H9 (cell line): ENCODE results near the gene KLHL22. TPM values are rescaled to one million over a fixed set of nuclear protein-coding genes. Genes with fewer than 3 reads are reported as not detected.

Source experiments
- DNase-seq: peaks from one replicate; pipeline ENCODE4 v3.0.0-alpha.2; 2017
- H2AFZ ChIP-seq: one replicate; pipeline ENCODE4 v1.6.1; 2013; ENCODE audit warnings: mild to moderate bottlenecking, low read length, control low read depth, moderate library complexity
- H2AK5ac ChIP-seq: 2 replicates; pipeline ENCODE4 v1.6.1; 2013; ENCODE audit warnings: low read length, control low read depth, mixed read lengths; ENCODE audit not compliant: insufficient read length
- H2BK120ac ChIP-seq: one replicate; pipeline ENCODE4 v1.6.1; 2013; ENCODE audit warnings: low read depth, mild to moderate bottlenecking, low read length, control low read depth, inconsistent platforms; ENCODE audit not compliant: poor library complexity, severe bottlenecking
- H2BK12ac ChIP-seq: 2 replicates; pipeline ENCODE4 v1.6.1; 2013; ENCODE audit warnings: low read length, control low read depth, mixed read lengths, low read depth; ENCODE audit not compliant: insufficient read length
- H2BK15ac ChIP-seq: 2 replicates; pipeline ENCODE4 v1.6.1; 2013; ENCODE audit warnings: low read depth, low read length, control low read depth
- H2BK20ac ChIP-seq: one replicate; pipeline ENCODE4 v1.6.1; 2013; ENCODE audit warnings: low read depth, mild to moderate bottlenecking, low read length, control low read depth, inconsistent platforms; ENCODE audit not compliant: poor library complexity, severe bottlenecking
- H2BK5ac ChIP-seq: 2 replicates; pipeline ENCODE4 v1.6.1; 2013; ENCODE audit warnings: low read length, control low read depth, mixed read lengths; ENCODE audit not compliant: insufficient read length
- H3K14ac ChIP-seq: 2 replicates; pipeline ENCODE4 v1.6.1; 2013; ENCODE audit warnings: low read length, control low read depth; ENCODE audit not compliant: insufficient read depth
- H3K18ac ChIP-seq: 2 replicates; pipeline ENCODE4 v1.6.1; 2013; ENCODE audit warnings: low read depth, mild to moderate bottlenecking, mixed read lengths, low read length, control low read depth; ENCODE audit not compliant: insufficient read length
- H3K23ac ChIP-seq: 2 replicates; pipeline ENCODE4 v1.6.1; 2013; ENCODE audit warnings: low read length, control low read depth, mixed read lengths, low read depth; ENCODE audit not compliant: insufficient read length
- H3K23me2 ChIP-seq: 2 replicates; pipeline ENCODE4 v1.6.1; 2013; ENCODE audit warnings: low read depth, mild to moderate bottlenecking, mixed read lengths, low read length, control low read depth; ENCODE audit not compliant: insufficient read length, poor library complexity, severe bottlenecking
- H3K27ac ChIP-seq: 2 replicates; pipeline ENCODE4 v1.5.1; 2013; ENCODE audit warnings: low read length, control low read depth, mixed read lengths, low read depth; ENCODE audit not compliant: insufficient read length
- H3K27me3 ChIP-seq: 2 replicates; pipeline ENCODE4 v1.6.1; 2013; ENCODE audit warnings: low read length, control low read depth, inconsistent platforms; ENCODE audit not compliant: insufficient read depth
- H3K4ac ChIP-seq: 2 replicates; pipeline ENCODE4 v1.6.1; 2013; ENCODE audit warnings: low read depth, mild to moderate bottlenecking, control low read depth, inconsistent platforms, low read length, moderate library complexity
- H3K4me1 ChIP-seq: 2 replicates; pipeline ENCODE4 v1.6.1; 2013; ENCODE audit warnings: low read length, control low read depth, inconsistent platforms; ENCODE audit not compliant: insufficient read depth
- H3K4me2 ChIP-seq: 2 replicates; pipeline ENCODE4 v1.6.1; 2013; ENCODE audit warnings: low read length, control low read depth, mixed read lengths; ENCODE audit not compliant: insufficient read length, insufficient read depth
- H3K56ac ChIP-seq: 2 replicates; pipeline ENCODE4 v1.6.1; 2013; ENCODE audit warnings: low read depth, mild to moderate bottlenecking, mixed read lengths, low read length, control low read depth; ENCODE audit not compliant: insufficient read length
- H3K79me1 ChIP-seq: 2 replicates; pipeline ENCODE4 v1.6.1; 2013; ENCODE audit warnings: low read depth, mild to moderate bottlenecking, moderate library complexity, low read length, control low read depth, inconsistent platforms; ENCODE audit not compliant: insufficient read depth, poor library complexity, severe bottlenecking
- H3K79me2 ChIP-seq: 2 replicates; pipeline ENCODE4 v1.6.1; 2013; ENCODE audit warnings: low read length, control low read depth, inconsistent platforms; ENCODE audit not compliant: insufficient read depth
- H3K9ac ChIP-seq: 2 replicates; pipeline ENCODE4 v1.6.1; 2013; ENCODE audit warnings: low read length, control low read depth, mixed read lengths; ENCODE audit not compliant: insufficient read length; ENCODE audit errors: extremely low read depth
- H3K9me3 ChIP-seq: one replicate; pipeline ENCODE4 v1.6.1; 2013; ENCODE audit warnings: low read depth, low read length, inconsistent platforms; ENCODE audit not compliant: control insufficient read depth
- H3T11ph ChIP-seq: one replicate; pipeline ENCODE4 v1.6.1; 2013; ENCODE audit warnings: mild to moderate bottlenecking, low read length, control low read depth, inconsistent platforms
- H4K20me1 ChIP-seq: one replicate; pipeline ENCODE4 v1.6.1; 2013; ENCODE audit not compliant: control insufficient read depth, insufficient read length, insufficient read depth
- H4K5ac ChIP-seq: 2 replicates; pipeline ENCODE4 v1.6.1; 2013; ENCODE audit warnings: low read depth, mild to moderate bottlenecking, mixed read lengths, low read length, control low read depth; ENCODE audit not compliant: insufficient read length
- H4K8ac ChIP-seq: replicated peaks from 2 replicates; pipeline ENCODE4 v1.6.1; 2013; ENCODE audit warnings: low read length, control low read depth, mixed read lengths, low read depth; ENCODE audit not compliant: insufficient read length
- H4K91ac ChIP-seq: 2 replicates; pipeline ENCODE4 v1.6.1; 2013; ENCODE audit warnings: low read depth, mild to moderate bottlenecking, moderate library complexity, mixed read lengths, low read length, control low read depth; ENCODE audit not compliant: insufficient read length
- H3K27ac Mint-ChIP-seq, 3 experiments: 2 replicates in 2 of 3; 3 replicates in 1 of 3; pipeline ENCODE4 v1.8.0; 2020 to 2021; ENCODE audit warnings: mixed read lengths in 3 of 3, mild to moderate bottlenecking in 1 of 3, moderate library complexity in 1 of 3
- H3K27me3 Mint-ChIP-seq: 2 replicates; pipeline ENCODE4 v1.8.0; 2021; ENCODE audit warnings: low read depth, mild to moderate bottlenecking, moderate library complexity, mixed read lengths
- H3K36me3 Mint-ChIP-seq, 3 experiments: 2 replicates in 2 of 3; 3 replicates in 1 of 3; pipeline ENCODE4 v1.8.0; 2020 to 2021; ENCODE audit warnings: low read depth in 3 of 3, mixed read lengths in 3 of 3; ENCODE audit not compliant: insufficient read depth in 1 of 3
- H3K4me1 Mint-ChIP-seq, 2 experiments: 2 replicates each; pipeline ENCODE4 v1.8.0; 2020; ENCODE audit warnings: mixed read lengths in 2 of 2
- H3K4me3 Mint-ChIP-seq, 2 experiments: 2 replicates in 1 of 2; 3 replicates in 1 of 2; pipeline ENCODE4 v1.8.0; 2020 to 2021; ENCODE audit warnings: mild to moderate bottlenecking in 2 of 2, mixed read lengths in 2 of 2, moderate library complexity in 1 of 2
- H3K9me3 Mint-ChIP-seq, 2 experiments: 2 replicates in 1 of 2; 3 replicates in 1 of 2; pipeline ENCODE4 v1.8.0; 2020; ENCODE audit warnings: mild to moderate bottlenecking in 2 of 2, mixed read lengths in 2 of 2, moderate library complexity in 1 of 2
- CTCF ChIP-seq: fragments of 200-600 bp; sonication (generic); conservative IDR thresholded peaks from 3 replicates; pipeline ENCODE4 v1.8.0; 2021; ENCODE audit warnings: antibody characterized with exemption, mild to moderate bottlenecking
- WGBS: extraction: QIAGEN DNeasy Blood & Tissue Kit; methylation state at CpG from one replicate; pipeline ENCODE4 v1.1.7; 2013; ENCODE audit warnings: missing lambda C conversion rate, low lambda C conversion rate, mixed read lengths; ENCODE audit not compliant: insufficient read length; ENCODE audit errors: extremely low coverage; 5-methylcytosine and 5-hydroxymethylcytosine counted together
- total RNA-seq: library from RNA; stranded (reverse); gene quantifications from 2 replicates; pipeline ENCODE4 v1.2.1, GENCODE V29; 2021

KLHL22 gene
- total RNA-seq, 1 experiment from 2014 or later = 11.9 TPM

DNA sequence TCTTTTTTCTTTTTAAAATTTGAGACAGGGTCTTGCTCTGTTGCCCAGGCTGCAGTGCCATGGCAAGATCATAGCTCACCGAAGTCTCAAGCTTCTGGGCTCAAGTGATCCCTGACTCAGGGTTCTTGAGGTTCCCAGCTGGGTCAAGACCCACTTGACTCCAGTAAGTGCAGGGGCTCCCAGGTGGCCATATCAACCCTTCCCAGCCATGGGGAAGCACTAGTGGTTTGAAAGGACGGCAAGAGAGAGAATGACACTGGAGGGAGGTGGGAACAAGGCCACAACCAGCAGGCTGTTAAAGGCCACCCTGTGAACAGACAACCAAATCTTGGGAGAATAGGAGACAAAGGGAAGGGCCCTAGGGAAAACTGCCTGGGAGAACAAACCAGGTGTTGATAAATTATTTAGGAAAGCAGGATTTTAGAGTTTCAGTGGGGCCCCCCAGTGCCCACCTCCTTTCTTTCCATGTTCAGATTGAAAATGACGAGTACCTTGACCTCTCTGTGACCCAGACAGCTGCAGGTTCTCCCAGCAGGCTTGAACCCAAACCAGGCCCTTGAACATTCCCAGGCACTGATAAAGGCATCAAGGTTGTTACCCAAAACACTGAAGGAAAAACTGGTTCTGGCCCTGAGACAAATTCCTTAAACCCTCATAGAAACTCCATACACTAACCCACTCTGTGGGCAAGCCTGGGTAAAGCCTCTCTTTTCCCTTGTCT is 28.8 kb downstream of the KLHL22 start:
- H3K36me3 Mint-ChIP-seq = peaks cover 3 to 22% (median 10%) of the 10 kb centered on the region in 3 experiments; a peak in 5 of 7 replicates
- Histone ChIP-seq H3K14ac (no peak overlapping the region), H4K20me1 (no peaks in the 10 kb centered on the region), H3K79me2 (no peaks in the 10 kb centered on the region), H3K18ac (no peak overlapping the region), H2AFZ (no peak overlapping the region), H3K27ac (no peak overlapping the region), H3K4me2 (no peak overlapping the region), H2BK120ac (no peak overlapping the region), H3K9me3 (no peaks in the 10 kb centered on the region), H3K23ac (no peak overlapping the region), H3K9ac (no peak overlapping the region), H4K91ac (no peak overlapping the region), H2AK5ac (no peak overlapping the region), H3K4me1 (peaks cover 3% of the 10 kb centered on the region; the same call in 1 of the 2 replicates), H3K4ac (no peak overlapping the region), H2BK12ac (no peak overlapping the region), H4K8ac (no peak overlapping the region), H2BK20ac (no peak overlapping the region), H2BK5ac (no peak overlapping the region), H3K79me1 (no peaks in the 10 kb centered on the region), H3T11ph (no peak overlapping the region), H3K23me2 (no peaks in the 10 kb centered on the region), H4K5ac (no peak overlapping the region), H3K27me3 (no peaks in the 10 kb centered on the region), H3K56ac (no peak overlapping the region), H2BK15ac (no peak overlapping the region)
- DNase-seq = no peak
- no peak overlapping the region for H3K27ac Mint-ChIP-seq
- H3K9me3 Mint-ChIP-seq = no peaks in the 10 kb centered on the region
- H3K4me1 Mint-ChIP-seq = peaks cover 8 to 14% of the 10 kb centered on the region in 2 experiments
- WGBS = no CpG with 5 or more reads among the region's 3 CpGs
- no peak overlapping the region for H3K4me3 Mint-ChIP-seq
- no peaks in the 10 kb centered on the region for H3K27me3 Mint-ChIP-seq
- no peak for TF ChIP-seq CTCF
